Esophagus muscularis mucosa (tissue), 3 donors: ENCODE results near the gene GRID1.

Experiments
- CTCF ChIP-seq, 3 experiments: fragments of 200-600 bp in 2 of 3; fragments of 450-650 bp in 1 of 3; sonication (generic) in 2 of 3; IDR thresholded peaks; one replicate each; pipeline ENCODE4 v1.5.1; 2017 to 2019; ENCODE audit warnings: antibody characterized with exemption in 3 of 3, mild to moderate bottlenecking in 2 of 3, moderate library complexity in 1 of 3
- POLR2A ChIP-seq: fragments of 450-650 bp; IDR thresholded peaks from one replicate; pipeline ENCODE4 v1.6.1; 2017; ENCODE audit warnings: antibody characterized with exemption, moderate library complexity, mild to moderate bottlenecking, low read depth
- POLR2AphosphoS5 ChIP-seq, 2 donors: sonication (generic); formaldehyde crosslinking; IDR thresholded peaks; one replicate each; pipeline ENCODE4 v1.6.1; 2017; ENCODE audit warnings: antibody characterized with exemption in 2 of 2

- TF ChIP-seq CTCF (IDR thresholded peaks at IDR 0.05) (no peak), POLR2A (no peak), POLR2AphosphoS5 (IDR thresholded peaks at IDR 0.05) (no peak)
These were observed 757 bp upstream of the GRID1 start for GRCh38 chr10:86367152-86367951.
